ENCODE results near the gene ANKRD62.

GRCh38 chr18:12059334-12060181 lies 34.1 kb upstream of the ANKRD62 start:
- no peak for TF ChIP-seq POLR2A (IDR thresholded peaks at IDR 0.05)
- no peak for TF ChIP-seq CTCF (IDR thresholded peaks at IDR 0.05)
